Measurements from ENCODE around the gene UAP1L1.

DNA sequence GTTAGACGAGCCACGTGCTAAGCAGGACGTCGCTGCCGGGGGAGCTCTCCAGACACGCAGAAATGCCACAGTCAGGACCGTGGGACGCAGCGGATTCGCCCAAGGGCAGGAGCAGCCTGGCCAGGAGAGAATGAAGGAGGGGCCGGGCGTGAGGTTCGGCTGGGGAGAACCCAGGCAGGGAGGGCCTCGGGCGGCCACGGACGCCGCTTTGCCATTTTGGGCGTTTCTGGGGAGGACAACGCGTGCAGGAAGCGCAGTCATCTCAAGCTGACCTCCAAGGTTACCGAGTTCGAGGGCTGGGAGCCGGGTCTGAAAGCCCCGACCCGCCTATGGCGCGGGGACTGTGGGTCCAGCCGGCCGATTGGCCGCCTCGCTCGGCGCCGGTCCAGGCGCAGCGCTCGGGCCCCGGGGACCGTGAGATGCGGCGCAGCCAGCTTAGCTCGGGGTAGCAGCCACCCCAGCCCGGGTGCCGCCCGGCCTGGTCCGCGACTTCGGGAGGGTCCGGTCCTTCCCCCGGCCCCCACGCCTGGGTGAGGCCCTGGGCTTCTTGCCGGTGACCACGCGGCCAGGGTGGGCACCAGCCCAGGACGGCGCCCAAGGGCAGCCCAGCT lies 8.7 kb downstream of the UAP1L1 start:
- TF ChIP-seq POLR2AphosphoS5 (IDR thresholded peaks at IDR 0.05; ENCODE audit: low read depth, low read length) (0 out of 2 replicates have a peak, but pooled peaks have one; percentile 6), TAF1 (IDR thresholded peaks at IDR 0.05; ENCODE audit: borderline replicate concordance, low read depth, low read length) (no peak)

All from GM12892 (cell line).